MG63 (cell line): ENCODE measurements around the gene NCAM2. TPM values are rescaled to one million over a fixed set of nuclear protein-coding genes. Genes with fewer than 3 reads are reported as not detected.
A peak's percentile ranks its signal among the peaks of the same experiment; 100 is the strongest.
"Not testable (repeated sequence)": the region's sequence is repeated elsewhere in the genome, so short reads cannot be mapped to it uniquely, and the experiment has no call there.

Experiments used
- DNase-seq: peaks from one replicate; pipeline ENCODE4 v3.0.0-alpha.2; 2020
- H3K27me3 ChIP-seq: fragments of 250-450 bp; sonication (Bioruptor Pico); 2 replicates; pipeline ENCODE4 v1.5.1; 2020; ENCODE audit warnings: mild to moderate bottlenecking, moderate library complexity
- H3K36me3 ChIP-seq: fragments of 250-450 bp; sonication (Bioruptor Pico); 2 replicates; pipeline ENCODE4 v1.5.1; 2020; ENCODE audit warnings: mild to moderate bottlenecking, moderate library complexity
- H3K4me3 ChIP-seq: fragments of 250-450 bp; sonication (Bioruptor Pico); 2 replicates; pipeline ENCODE4 v1.5.1; 2020; ENCODE audit warnings: mild to moderate bottlenecking, moderate library complexity
- H3K9me3 ChIP-seq: fragments of 250-450 bp; sonication (Bioruptor Pico); 2 replicates; pipeline ENCODE4 v1.5.1; 2020; ENCODE audit warnings: mild to moderate bottlenecking, moderate library complexity
- total RNA-seq: library from RNA; depleted of rRNA; stranded (reverse); fragments of >200 nt; shearing (Covaris generic); gene quantifications from 2 replicates; pipeline ENCODE4 v1.2.3, GENCODE V29; 2014; ENCODE audit warnings: low replicate concordance

Gene NCAM2
- total RNA-seq, 1 experiment from 2014 or later = 2.5 TPM

DNA sequence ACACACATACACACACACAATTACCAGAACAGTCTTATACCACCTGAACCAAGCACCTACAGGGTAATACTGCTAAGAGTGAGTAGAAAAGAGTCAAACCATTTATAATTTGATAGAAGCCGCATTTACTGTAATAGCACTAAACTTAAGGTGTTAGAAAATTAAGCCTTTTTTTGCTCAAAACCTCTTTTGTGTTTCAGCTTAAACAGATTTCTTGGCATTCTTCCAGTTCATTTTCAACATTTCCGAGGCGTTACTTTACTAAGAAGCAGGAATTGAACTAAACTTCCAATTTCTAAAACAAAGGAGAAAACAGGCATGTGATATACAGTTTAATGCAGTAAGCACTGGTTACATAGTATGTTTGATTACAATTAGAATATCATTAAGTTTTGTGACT is 387.2 kb downstream of the NCAM2 start:
- no peaks in the 10 kb centered on the region for H3K36me3 ChIP-seq
- no peaks in the 10 kb centered on the region for H3K27me3 ChIP-seq
- no peak overlapping the region for H3K4me3 ChIP-seq
- no peak for DNase-seq
- H3K9me3 ChIP-seq = no peaks in the 10 kb centered on the region

DNA sequence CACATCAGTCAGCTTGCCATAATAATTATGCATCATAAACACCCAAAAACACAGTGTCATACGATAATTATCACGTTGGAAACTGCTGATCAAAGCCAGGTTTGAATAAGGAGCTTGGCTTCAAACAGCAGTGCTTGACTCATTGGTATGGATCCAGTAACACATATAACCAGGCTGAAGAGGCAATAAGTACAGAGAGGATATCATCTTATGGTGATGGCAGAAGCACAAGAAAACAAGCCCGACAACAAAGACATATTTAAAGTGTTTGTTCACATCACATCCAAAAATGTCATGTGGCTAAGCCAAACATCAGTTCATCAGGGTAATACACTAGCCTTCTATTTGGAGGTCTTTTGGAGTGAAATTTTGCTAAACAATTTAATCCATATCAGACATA is 389.7 kb downstream of the NCAM2 start:
- Histone ChIP-seq H3K9me3 (no peaks in the 10 kb centered on the region), H3K36me3 (no peaks in the 10 kb centered on the region), H3K27me3 (no peaks in the 10 kb centered on the region), H3K4me3 (no peak overlapping the region)
- no peak for DNase-seq

DNA sequence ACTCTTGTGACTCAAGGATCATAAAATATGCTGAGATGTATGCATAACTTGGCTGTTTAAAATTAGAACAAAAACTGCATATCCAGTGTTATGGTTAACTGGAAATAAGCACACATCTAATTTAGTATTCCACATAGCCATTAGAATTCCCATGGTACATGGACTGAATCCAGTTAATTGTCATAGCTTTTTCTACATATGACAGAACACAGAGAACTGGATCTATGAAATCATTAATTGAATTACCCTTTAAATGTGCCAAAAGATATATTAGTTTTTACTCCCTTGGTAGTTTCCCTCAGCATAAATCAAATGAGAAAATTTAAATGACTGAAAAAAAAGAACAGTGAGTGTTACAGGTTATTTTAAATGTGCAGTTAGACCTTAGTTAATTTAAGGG is 395.9 kb downstream of the NCAM2 start:
- Histone ChIP-seq H3K4me3 (no peak overlapping the region), H3K36me3 (no peaks in the 10 kb centered on the region), H3K27me3 (no peaks in the 10 kb centered on the region), H3K9me3 (no peaks in the 10 kb centered on the region; the same call in 1 of the 2 replicates)
- no peak for DNase-seq

DNA sequence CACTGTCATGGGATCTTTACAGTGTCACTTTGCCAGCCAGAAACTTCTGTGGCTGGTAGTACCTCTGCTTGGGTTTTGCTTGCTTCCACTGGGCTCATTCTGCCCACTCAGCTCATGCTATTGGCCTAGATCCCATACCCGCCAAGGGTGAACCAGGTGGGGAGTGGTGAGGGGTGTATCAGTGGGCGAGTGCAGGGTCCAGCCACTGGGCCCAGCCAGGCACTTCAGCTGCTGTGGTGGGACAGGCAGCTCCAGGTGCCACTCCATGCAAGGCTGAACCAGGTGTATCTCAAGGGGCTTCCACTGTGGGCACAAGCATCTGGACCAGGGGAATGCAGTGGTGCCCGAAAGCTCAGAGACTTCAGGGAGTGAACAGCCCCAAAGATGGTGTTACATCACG is 398.2 kb downstream of the NCAM2 start:
- DNase-seq = no peak
- Histone ChIP-seq H3K4me3 (no peak overlapping the region), H3K36me3 (no peaks in the 10 kb centered on the region), H3K9me3 (no peaks in the 10 kb centered on the region; the same call in 1 of the 2 replicates), H3K27me3 (no peaks in the 10 kb centered on the region)

DNA sequence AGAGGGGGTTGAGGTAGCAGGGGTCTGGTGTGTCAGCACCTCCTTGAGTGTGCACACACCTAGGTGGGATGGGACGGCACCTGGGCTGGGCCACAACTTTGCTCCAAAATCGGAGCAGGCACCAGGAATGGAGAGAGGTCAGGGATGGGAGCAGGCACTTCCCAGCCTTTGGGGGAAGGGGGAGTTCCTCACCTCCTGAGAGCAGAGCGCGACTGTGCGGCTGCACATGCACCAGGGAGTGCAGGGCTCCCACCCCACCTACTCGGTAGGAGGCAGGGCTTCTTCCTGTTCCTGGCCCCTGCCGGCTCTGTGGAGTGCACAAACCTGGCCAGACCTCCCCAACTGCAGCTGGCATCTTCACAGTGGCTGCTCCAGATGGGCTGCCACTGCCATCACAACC is 399.3 kb downstream of the NCAM2 start:
- H3K36me3 ChIP-seq = no peaks in the 10 kb centered on the region
- H3K4me3 ChIP-seq = no peak overlapping the region
- H3K27me3 ChIP-seq = no peaks in the 10 kb centered on the region
- DNase-seq = no peak
- no peaks in the 10 kb centered on the region; the same call in 1 of the 2 replicates for H3K9me3 ChIP-seq

DNA sequence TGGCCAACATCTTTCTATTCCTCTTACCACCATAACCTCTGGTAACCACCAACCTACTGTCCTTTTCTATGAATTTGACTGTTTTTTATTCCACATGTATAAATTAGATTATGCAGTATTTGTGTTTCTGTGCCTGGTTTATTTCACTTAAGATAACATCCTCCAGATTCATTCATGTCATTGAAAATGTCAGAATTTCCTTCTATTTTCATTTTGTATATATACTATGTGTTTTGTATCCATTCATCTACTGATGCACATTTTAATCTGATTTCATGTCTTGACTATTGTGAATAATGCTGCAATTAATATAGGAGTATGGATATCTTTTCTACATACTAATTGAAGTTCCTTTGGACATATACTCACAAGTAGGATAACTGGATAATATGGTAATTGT is 403.2 kb downstream of the NCAM2 start:
- H3K9me3 ChIP-seq = 0 out of 2 replicates have a peak, but pooled peaks cover 5% of the 10 kb centered on the region
- no peak overlapping the region for H3K4me3 ChIP-seq
- H3K27me3 ChIP-seq = no peaks in the 10 kb centered on the region
- no peak for DNase-seq
- H3K36me3 ChIP-seq = no peaks in the 10 kb centered on the region

DNA sequence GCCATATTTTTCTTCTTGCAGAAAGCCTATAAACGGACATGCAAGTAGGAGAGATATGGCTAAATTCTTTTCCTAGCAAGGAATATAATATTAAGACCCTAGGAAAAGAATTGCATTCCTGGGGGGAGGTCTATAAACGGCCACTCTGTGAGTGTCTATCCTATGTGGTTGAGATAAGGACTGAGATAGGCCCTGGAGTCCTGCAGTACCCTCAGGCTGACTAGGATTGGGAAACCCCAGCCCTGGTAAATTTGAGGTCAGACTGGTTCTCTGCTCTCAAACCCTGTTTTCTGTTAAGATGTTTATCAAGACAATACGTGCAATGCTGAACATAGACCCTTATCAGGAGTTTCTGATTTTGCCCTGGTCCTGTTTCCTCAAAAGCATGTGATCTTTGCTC is 404.0 kb downstream of the NCAM2 start:
- H3K36me3 ChIP-seq, H3K27me3 ChIP-seq, DNase-seq, H3K4me3 ChIP-seq, H3K9me3 ChIP-seq: not testable (repeated sequence)

DNA sequence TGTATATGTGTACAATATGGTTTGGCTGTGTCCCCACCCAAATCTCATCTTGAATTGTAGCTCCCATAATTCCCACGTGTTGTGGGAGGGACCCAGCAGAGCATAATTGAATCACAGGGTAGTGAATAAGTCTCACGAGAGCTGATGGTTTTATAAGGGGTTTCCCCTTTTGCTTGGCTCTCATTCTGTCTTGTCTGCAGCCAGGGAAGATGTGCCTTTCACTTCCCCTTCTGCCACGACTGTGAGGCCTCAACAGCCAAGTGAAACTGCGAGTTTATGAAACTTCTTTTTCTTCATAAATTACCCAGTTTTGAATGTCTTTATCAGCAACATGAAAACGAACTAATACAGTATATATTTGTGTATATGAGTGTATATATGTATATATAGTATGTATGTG is 406.1 kb downstream of the NCAM2 start:
- not testable (repeated sequence) for H3K9me3 ChIP-seq, H3K27me3 ChIP-seq, H3K36me3 ChIP-seq, DNase-seq, H3K4me3 ChIP-seq

DNA sequence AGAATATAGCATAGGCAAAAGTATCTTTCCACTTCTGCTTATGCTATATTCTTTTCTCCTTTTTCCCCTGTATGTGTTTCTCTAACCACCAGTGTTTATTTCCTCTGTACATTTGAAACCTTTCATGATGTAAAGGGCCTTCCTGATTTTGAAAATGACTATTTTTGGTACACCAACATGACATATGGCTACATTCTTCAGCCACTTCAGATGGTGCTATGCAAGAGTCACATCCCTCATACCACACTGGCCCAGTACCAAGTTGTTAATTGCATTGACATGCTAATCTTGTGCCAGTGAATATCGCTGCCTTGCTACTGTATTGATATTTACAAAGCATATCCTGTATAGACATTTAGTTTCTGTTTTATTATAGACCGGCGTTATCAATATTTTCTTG is 408.7 kb downstream of the NCAM2 start:
- H3K4me3 ChIP-seq = no peak overlapping the region
- no peaks in the 10 kb centered on the region for H3K27me3 ChIP-seq
- DNase-seq = no peak
- H3K36me3 ChIP-seq = no peaks in the 10 kb centered on the region
- H3K9me3 ChIP-seq = 0 out of 2 replicates have a peak, but pooled peaks cover 5% of the 10 kb centered on the region

DNA sequence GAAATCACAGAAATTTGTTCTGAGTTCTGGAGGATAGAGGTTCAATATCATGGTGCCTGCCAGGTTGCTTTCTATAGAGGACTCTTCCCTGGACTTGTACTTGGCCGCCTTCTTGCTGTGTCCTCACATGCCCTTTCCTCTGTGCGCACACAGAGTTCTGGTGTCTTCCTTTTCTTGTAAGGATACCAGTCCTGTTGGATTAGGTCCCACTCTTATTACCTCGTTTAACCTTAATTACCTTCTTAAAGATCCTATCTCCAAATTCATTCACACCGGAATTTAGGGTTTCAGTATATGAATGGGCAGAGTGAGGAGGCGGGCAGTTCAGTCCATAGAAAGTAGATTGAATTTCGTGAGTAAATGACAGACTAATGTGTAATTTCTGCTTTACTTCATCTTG is 413.9 kb downstream of the NCAM2 start:
- no peaks in the 10 kb centered on the region for H3K27me3 ChIP-seq
- H3K36me3 ChIP-seq = no peaks in the 10 kb centered on the region
- H3K9me3 ChIP-seq = no peaks in the 10 kb centered on the region
- no peak for DNase-seq
- no peak overlapping the region for H3K4me3 ChIP-seq

DNA sequence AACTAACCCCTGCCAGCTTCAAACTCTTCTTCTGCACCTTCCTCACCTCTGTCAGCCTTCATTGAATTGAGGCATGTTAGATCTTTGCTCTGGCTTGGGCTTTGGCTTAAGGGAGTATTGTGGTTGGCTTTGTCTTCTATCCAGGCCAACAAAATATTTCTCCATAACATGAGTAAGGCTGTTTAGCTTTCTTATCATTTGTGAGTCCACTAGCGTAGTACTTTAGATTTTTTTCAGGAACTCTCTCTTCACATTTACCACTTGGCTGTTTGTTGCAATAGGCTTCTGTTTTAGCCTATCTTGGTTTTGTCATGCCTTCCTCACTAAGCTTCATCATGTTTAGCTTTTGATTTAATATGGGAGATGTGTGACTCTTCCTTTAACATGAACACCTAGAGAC is 417.5 kb downstream of the NCAM2 start:
- H3K27me3 ChIP-seq = no peaks in the 10 kb centered on the region
- no peak for DNase-seq
- H3K4me3 ChIP-seq = no peak overlapping the region
- H3K9me3 ChIP-seq = no peaks in the 10 kb centered on the region
- H3K36me3 ChIP-seq = no peaks in the 10 kb centered on the region

DNA sequence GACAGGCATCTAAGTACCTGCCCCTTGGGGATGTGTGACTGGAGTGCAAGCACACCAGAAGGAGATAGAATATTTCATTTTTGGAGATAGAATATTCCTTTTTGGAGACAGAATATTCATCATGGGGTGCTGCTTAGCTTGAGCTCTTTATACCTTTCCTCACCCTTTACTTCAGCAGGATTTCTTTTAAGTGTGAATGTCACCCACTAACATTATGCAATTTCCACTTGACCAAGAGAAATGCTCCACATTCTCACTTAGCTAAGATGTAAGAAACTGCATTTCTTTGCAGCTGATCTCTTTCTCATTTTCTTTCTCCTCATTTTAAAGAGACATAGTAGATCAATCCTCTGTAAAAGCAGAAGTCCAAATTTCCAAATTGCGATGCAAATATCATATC is 436.7 kb downstream of the NCAM2 start:
- no peak for DNase-seq
- Histone ChIP-seq H3K36me3 (no peaks in the 10 kb centered on the region), H3K4me3 (no peak overlapping the region), H3K27me3 (no peaks in the 10 kb centered on the region), H3K9me3 (no peaks in the 10 kb centered on the region)

DNA sequence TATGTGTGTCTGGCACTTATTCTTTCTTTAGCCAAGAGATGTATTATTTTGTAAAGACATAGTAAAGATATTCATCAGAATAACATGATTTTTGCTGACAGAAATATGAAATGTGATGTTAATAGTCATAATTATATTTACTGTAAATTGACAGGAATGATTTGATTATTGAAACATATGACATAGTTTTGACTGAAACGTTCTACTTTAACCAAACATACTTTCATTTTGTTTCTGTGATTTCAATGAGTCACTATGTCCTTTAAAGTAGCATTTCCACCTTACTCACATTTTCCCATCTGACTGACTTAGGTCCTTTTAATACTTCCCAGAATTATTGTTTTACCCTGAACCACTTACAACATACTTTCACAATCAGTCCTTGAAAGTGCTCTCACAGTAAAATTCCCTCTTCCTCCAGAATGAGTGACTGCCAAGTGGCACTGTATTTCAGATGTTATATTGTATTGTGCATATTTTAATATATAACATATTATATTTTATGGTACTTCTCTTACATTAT is 437.9 kb downstream of the NCAM2 start:
- H3K4me3 ChIP-seq = no peak overlapping the region
- no peaks in the 10 kb centered on the region for H3K27me3 ChIP-seq
- H3K36me3 ChIP-seq = no peaks in the 10 kb centered on the region
- no peaks in the 10 kb centered on the region for H3K9me3 ChIP-seq
- no peak for DNase-seq

DNA sequence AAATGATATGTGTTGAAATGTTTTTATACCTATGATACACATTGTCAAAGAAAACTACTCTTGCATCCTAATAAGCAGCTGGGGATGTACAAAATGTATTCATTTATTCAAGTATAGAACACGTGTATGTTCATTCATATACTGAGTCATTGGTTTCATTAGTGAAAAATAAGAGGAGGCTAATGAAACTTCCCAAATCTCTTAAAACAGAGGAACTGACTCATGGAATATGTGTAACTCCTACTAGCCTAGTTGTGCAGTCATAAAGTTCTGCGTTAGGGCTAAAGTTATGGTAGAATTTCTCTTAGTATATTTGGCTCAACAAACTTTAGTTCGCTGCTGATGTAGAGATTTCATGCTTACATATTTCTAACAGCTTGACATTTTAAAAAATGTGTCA is 441.6 kb downstream of the NCAM2 start:
- H3K36me3 ChIP-seq = no peaks in the 10 kb centered on the region
- H3K27me3 ChIP-seq = no peaks in the 10 kb centered on the region
- no peak for DNase-seq
- no peak overlapping the region for H3K4me3 ChIP-seq
- H3K9me3 ChIP-seq = no peaks in the 10 kb centered on the region

DNA sequence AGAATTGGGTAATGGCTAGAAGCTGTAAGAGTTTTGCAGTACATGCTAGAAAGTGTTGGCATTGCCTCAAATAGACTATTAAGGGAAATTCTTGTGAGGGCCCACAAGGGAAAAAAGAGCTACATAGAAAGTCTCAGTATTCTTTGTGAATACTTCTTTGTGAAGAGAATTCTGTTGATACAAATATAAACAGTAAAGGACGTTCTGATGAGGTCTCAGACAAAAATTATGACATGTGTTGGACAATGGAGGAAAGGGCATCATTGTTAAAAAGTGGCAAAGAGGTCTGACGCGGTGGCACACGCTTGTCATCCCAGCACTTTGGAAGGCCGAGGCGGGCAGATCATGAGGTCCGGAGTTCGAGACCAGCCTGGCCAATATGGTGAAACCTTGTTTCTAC is 458.9 kb downstream of the NCAM2 start:
- Histone ChIP-seq H3K27me3 (no peaks in the 10 kb centered on the region), H3K9me3 (no peaks in the 10 kb centered on the region), H3K4me3 (no peak overlapping the region), H3K36me3 (no peaks in the 10 kb centered on the region)
- no peak for DNase-seq

DNA sequence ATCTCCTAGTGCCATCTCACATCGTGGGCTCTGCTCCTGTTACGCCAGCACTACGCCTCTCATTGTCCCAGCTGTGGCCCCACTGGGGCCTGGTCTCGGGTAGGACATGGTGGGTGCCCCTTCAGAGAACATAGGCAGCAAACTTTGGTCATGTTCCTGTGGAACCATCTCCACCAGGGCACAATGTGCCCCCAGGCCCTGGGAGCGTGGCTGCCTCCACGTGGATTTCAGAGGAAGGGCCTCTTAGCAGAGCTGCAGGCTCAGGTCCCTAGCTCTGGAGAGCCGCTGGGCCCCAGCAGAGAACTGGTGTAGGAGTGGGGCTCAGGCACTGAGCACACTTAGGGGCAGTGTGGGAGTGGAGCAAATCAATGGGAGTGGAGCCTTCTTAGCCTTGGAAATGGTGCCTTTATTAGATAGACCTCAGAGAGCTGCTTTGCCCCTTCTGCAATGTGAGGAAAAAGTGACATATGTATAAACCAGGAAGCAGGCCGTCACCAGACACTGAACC is 460.0 kb downstream of the NCAM2 start:
- Histone ChIP-seq H3K36me3 (no peaks in the 10 kb centered on the region), H3K4me3 (no peak overlapping the region), H3K9me3 (no peaks in the 10 kb centered on the region), H3K27me3 (no peaks in the 10 kb centered on the region)
- DNase-seq = no peak

DNA sequence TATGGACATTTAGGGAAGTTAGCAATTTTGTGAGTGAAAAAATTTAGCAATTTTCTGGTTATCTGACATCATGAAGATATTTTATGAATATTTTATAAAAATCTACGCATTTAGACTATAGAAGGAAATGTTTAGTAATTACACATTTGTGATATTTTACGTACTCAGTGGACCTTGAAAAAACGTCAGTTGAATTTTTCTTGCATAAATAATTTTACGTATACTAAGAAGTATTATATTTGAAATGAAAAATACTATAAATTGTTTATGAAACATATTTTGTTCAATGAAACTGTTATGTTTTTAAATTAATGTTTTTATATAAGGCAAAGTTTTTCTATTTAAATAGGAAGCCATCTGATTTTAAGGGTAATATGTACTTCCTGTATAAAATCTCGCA is 462.8 kb downstream of the NCAM2 start:
- no peak for DNase-seq
- H3K27me3 ChIP-seq = no peaks in the 10 kb centered on the region
- no peaks in the 10 kb centered on the region for H3K9me3 ChIP-seq
- H3K4me3 ChIP-seq = no peak overlapping the region
- H3K36me3 ChIP-seq = no peaks in the 10 kb centered on the region

DNA sequence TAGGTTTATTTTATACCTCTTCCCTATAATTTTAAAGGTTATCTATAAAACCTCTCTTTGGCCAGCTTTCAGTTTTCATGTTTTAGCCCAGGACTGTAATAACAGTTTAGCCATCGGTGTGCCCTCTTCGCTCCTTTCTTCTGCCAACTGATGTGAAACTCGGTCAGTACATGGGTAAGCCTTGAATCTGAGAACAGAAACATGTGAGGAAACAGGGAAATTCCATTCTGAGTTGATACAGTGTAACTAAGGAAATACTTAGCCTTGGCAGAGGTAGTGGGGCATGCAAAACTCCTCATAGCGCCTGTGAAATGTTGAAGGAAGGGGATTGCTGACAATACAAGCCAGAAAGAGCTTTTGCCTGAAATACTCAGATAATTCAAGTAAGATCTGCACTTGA is 465.2 kb downstream of the NCAM2 start:
- Histone ChIP-seq H3K27me3 (no peaks in the 10 kb centered on the region), H3K4me3 (no peak overlapping the region), H3K36me3 (no peaks in the 10 kb centered on the region), H3K9me3 (no peaks in the 10 kb centered on the region)
- peak; percentile 0 for DNase-seq

DNA sequence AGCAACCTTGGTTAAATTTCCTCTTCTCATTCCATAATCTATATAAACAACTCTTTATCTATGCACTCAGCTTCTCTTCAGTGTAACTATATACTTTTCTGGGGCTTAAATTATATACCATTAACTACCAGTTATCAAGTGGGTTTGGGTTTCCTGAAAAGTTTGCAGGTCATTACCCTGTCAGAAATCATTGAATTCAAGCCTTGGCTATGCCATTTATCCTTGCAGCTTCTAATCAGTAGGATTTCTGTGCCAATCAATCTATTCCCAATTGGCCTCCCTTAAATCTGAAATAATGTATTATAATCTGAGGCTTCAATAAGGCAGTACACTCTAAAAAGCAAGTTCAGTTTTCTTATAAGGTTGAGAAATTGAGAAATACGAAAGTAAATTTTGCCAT is 466.5 kb downstream of the NCAM2 start:
- Histone ChIP-seq H3K27me3 (no peaks in the 10 kb centered on the region), H3K36me3 (no peaks in the 10 kb centered on the region), H3K9me3 (no peaks in the 10 kb centered on the region), H3K4me3 (no peak overlapping the region)
- no peak for DNase-seq
